Measurements from ENCODE around the gene UBAC2. TPM values are rescaled to one million over a fixed set of nuclear protein-coding genes. Genes with fewer than 3 reads are reported as not detected.
A peak's percentile ranks its signal among the peaks of the same experiment; 100 is the strongest.

The UBAC2 gene
- total RNA-seq, 4 donors from 2014 or later: 56.8 to 88.5 (median 77.7) TPM

- 81 to 83% methylated on average over 10 of the region's 10 CpGs for WGBS, 2 donors
- TF ChIP-seq POLR2A (IDR thresholded peaks at IDR 0.05): no peak
- TF ChIP-seq CTCF (IDR thresholded peaks at IDR 0.05): no peak
- intact Hi-C loops (cut with DNase I): no loop called here
- no peak overlapping the region for H3K4me3 ChIP-seq (replicated peaks in 1 of 3)
- H3K4me1 ChIP-seq: peaks cover 27 to 45% of the 10 kb centered on the region in 2 donors
- H3K36me3 ChIP-seq: no peaks in the 10 kb centered on the region
- no peaks in the 10 kb centered on the region for H3K9me3 ChIP-seq
- no peak for DNase-seq
- no peaks in the 10 kb centered on the region for H3K27me3 ChIP-seq
- H3K27ac ChIP-seq: no peak overlapping the region
Observed at GRCh38 chr13:99285432-99286182, 85.0 kb downstream of the UBAC2 start.

DNA sequence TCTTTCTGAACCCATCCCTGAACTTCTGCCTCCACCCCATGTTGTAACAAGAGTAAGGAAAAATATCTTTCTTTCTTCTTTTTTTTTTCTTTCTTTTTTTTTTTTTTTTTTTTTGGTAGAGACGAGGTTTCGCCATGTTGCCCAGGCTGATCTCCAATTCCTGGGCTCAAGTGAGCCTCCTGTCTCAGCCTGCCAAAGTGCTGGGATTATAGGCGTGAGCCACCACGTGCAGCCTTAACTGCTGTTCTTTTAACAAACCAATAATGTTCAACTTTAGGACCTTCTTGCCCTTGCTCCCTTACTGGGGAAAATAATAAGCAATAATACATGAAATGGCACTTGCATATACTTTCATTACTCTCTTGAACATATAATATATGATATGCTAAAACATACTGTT is 86.9 kb downstream of the UBAC2 start:
- no peak overlapping the region for H3K4me3 ChIP-seq (replicated peaks in 1 of 3)
- 26 to 30% methylated on average over 4 of the region's 4 CpGs for WGBS, 2 donors
- H3K4me1 ChIP-seq: peaks cover 22 to 36% of the 10 kb centered on the region in 2 donors
- peak overlapping the region; percentile 36 to 67 (median 63) for H3K27ac ChIP-seq
- no peaks in the 10 kb centered on the region for H3K36me3 ChIP-seq
- TF ChIP-seq CTCF (IDR thresholded peaks at IDR 0.05) (no peak), POLR2A (IDR thresholded peaks at IDR 0.05) (no peak)
- no peaks in the 10 kb centered on the region for H3K27me3 ChIP-seq
- H3K9me3 ChIP-seq: no peaks in the 10 kb centered on the region
- intact Hi-C loops (cut with DNase I): no loop called here
- peak; percentile 59 to 72 for DNase-seq

- Histone ChIP-seq H3K4me3 (replicated peaks in 1 of 3) (no peak overlapping the region), H3K4me1 (peaks cover 22 to 31% of the 10 kb centered on the region in 2 donors), H3K9me3 (no peaks in the 10 kb centered on the region), H3K27ac (peak overlapping the region; percentile 36 to 67 (median 63)), H3K36me3 (no peaks in the 10 kb centered on the region), H3K27me3 (no peaks in the 10 kb centered on the region)
- no peak for TF ChIP-seq POLR2A (IDR thresholded peaks at IDR 0.05)
- TF ChIP-seq CTCF (IDR thresholded peaks at IDR 0.05): no peak
- WGBS, 2 donors: 23 to 28% methylated on average over 2 of the region's 2 CpGs
- DNase-seq: peak; percentile 79 to 82
- intact Hi-C loops (cut with DNase I): no loop called here
Observed at GRCh38 chr13:99288089-99288488, 87.4 kb downstream of the UBAC2 start.

DNA sequence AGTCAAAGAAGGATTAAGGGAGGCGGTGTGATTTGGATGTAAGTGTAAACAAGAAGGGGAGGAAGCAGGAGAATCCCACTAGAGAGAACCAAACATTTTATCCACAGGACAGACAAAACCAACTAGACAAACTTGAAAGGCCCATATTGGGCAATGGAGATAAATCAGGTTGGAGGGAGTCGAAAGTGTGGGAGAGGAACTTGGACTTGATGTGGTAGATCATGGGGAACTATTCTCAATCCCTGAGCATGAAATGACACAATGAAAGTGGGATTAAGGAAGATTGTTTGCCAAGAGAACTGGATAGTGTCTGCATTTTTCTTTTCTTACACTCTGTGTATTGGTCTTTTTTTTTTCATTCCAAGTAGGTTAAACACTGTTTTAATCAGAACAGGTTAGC is 88.6 kb downstream of the UBAC2 start:
- intact Hi-C loops (cut with DNase I): no loop called here
- no peaks in the 10 kb centered on the region for H3K36me3 ChIP-seq
- no peak overlapping the region for H3K4me3 ChIP-seq (replicated peaks in 1 of 3)
- H3K9me3 ChIP-seq: no peaks in the 10 kb centered on the region
- 95 to 96% methylated on average over 2 of the region's 2 CpGs for WGBS, 2 donors
- no peak for DNase-seq
- TF ChIP-seq POLR2A (IDR thresholded peaks at IDR 0.05): no peak
- TF ChIP-seq CTCF (IDR thresholded peaks at IDR 0.05): no peak
- no peaks in the 10 kb centered on the region for H3K27me3 ChIP-seq
- peaks cover 22 to 27% of the 10 kb centered on the region in 2 donors for H3K4me1 ChIP-seq
- peak overlapping the region in 1 of 3 donors; percentile 63 for H3K27ac ChIP-seq

DNA sequence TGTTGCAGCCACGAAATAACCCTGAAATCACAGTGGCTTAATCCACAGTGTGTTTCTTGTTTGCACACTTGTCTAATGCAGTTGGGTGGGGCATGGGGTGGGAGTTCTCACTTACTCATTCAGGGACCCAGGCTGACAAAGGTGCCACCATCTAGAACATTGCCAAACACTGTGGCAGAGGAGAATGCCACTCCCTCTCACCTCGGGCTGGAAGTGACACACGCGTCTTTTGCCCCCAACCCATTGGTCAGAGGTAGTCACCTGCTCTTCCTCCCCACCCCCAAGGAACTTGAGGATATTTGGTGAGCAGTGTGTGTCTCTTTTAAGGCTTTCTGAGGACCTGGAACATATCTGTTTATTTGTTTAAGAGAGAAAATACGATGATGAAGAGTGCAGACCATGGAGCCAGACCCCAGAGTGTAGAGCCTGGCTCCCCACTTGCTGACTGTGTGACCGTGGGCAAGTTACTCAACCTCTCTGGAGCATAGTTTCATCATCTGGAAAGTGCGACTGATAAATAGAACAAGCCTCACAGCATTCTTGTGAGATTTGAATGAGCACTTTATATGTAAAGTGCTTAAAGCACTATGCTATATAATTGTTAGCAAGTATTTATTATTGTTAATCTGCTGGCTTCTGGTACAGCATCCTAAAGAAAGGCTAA is 89.2 kb downstream of the UBAC2 start:
- no peak for DNase-seq
- Histone ChIP-seq H3K4me1 (peaks cover 22 to 27% of the 10 kb centered on the region in 2 donors), H3K4me3 (replicated peaks in 1 of 3) (no peak overlapping the region), H3K36me3 (no peaks in the 10 kb centered on the region), H3K27ac (peak overlapping the region in 1 of 3 donors; percentile 63), H3K9me3 (no peaks in the 10 kb centered on the region), H3K27me3 (no peaks in the 10 kb centered on the region)
- 90 to 93% methylated on average over 7 of the region's 7 CpGs for WGBS, 2 donors
- TF ChIP-seq POLR2A (IDR thresholded peaks at IDR 0.05) (no peak), CTCF (IDR thresholded peaks at IDR 0.05) (no peak)
- intact Hi-C loops (cut with DNase I): no loop called here
